ENCODE measurements around the gene LRR1.

The LRR1 gene

GRCh38 chr14:49586673-49587460, 11.9 kb upstream of the LRR1 start:
- peak; percentile 77 for DNase-seq

- DNase-seq: no peak
These were observed 9.4 kb upstream of the LRR1 start for GRCh38 chr14:49589387-49589786.

GRCh38 chr14:49593016-49593415, 5.7 kb upstream of the LRR1 start:
- no peak for DNase-seq

- DNase-seq: no peak
These were observed 4.2 kb upstream of the LRR1 start for GRCh38 chr14:49594347-49595091.

- no peak for DNase-seq
These were observed 603 bp upstream of the LRR1 start for GRCh38 chr14:49598189-49598484.

- DNase-seq: no peak
These were observed 8.8 kb downstream of the LRR1 start for GRCh38 chr14:49607583-49607982.

- DNase-seq: no peak
These were observed 13.5 kb downstream of the LRR1 start for GRCh38 chr14:49612251-49612650.

- no peak for DNase-seq
These were observed 13.9 kb downstream of the LRR1 start for GRCh38 chr14:49612671-49613070.

- no peak for DNase-seq
These were observed 15.5 kb downstream of the LRR1 start for GRCh38 chr14:49614196-49614595.

GRCh38 chr14:49615776-49616175, 17.0 kb downstream of the LRR1 start:
- no peak for DNase-seq

- no peak for DNase-seq
These were observed 19.2 kb downstream of the LRR1 start for GRCh38 chr14:49617852-49618519.

GRCh38 chr14:49619273-49619672, 20.5 kb downstream of the LRR1 start:
- DNase-seq: peak; percentile 11

GRCh38 chr14:49619730-49620129, 21.0 kb downstream of the LRR1 start:
- no peak for DNase-seq

- peak; percentile 99 for DNase-seq
These were observed 21.7 kb downstream of the LRR1 start, which contains the start of the genes MGAT2 and RPL36AL for GRCh38 chr14:49620182-49621113. Gene MGAT2 (plus strand): TSS chr14:49620799. CDS start chr14:49621269, 470 bp downstream. Gene RPL36AL (minus strand): TSS chr14:49620626. CDS start chr14:49619104, 1,522 bp downstream.

- peak; percentile 71 for DNase-seq
These were observed 22.6 kb downstream of the LRR1 start for GRCh38 chr14:49621114-49621881.

- DNase-seq: no peak
These were observed 23.4 kb downstream of the LRR1 start for GRCh38 chr14:49622022-49622607.

GRCh38 chr14:49623387-49623786, 24.6 kb downstream of the LRR1 start:
- no peak for DNase-seq

GRCh38 chr14:49623941-49624839, 25.4 kb downstream of the LRR1 start:
- peak; percentile 47 for DNase-seq

GRCh38 chr14:49633640-49634546, 35.2 kb downstream of the LRR1 start:
- peak; percentile 97 for DNase-seq
